ENCODE measurements around the gene KRTAP10-2. TPM values are rescaled to one million over a fixed set of nuclear protein-coding genes. Genes with fewer than 3 reads are reported as not detected.
A peak's percentile ranks its signal among the peaks of the same experiment; 100 is the strongest.
"Not testable (repeated sequence)": the region's sequence is repeated elsewhere in the genome, so short reads cannot be mapped to it uniquely, and the experiment has no call there.

KRTAP10-2 gene
- total RNA-seq, 1 donor from 2014 or later, result not detected

- Mint-ChIP-seq H3K36me3 (ENCODE audit: unreplicated experiment) (no peaks in the 10 kb centered on the region), H3K4me3 (ENCODE audit: unreplicated experiment) (no peak overlapping the region), H3K9me3 (ENCODE audit: unreplicated experiment) (peaks cover 22% of the 10 kb centered on the region), H3K4me1 (ENCODE audit: unreplicated experiment) (no peaks in the 10 kb centered on the region), H3K27me3 (ENCODE audit: unreplicated experiment) (no peaks in the 10 kb centered on the region), H3K27ac (ENCODE audit: unreplicated experiment) (no peak overlapping the region)
- no peak for TF ChIP-seq CTCF (IDR thresholded peaks at IDR 0.05)
- no peak for DNase-seq (ENCODE audit: extremely low spot score, unreplicated experiment)
Observed at GRCh38 chr21:44576025-44576420, 24.7 kb upstream of the KRTAP10-2 start.

DNA sequence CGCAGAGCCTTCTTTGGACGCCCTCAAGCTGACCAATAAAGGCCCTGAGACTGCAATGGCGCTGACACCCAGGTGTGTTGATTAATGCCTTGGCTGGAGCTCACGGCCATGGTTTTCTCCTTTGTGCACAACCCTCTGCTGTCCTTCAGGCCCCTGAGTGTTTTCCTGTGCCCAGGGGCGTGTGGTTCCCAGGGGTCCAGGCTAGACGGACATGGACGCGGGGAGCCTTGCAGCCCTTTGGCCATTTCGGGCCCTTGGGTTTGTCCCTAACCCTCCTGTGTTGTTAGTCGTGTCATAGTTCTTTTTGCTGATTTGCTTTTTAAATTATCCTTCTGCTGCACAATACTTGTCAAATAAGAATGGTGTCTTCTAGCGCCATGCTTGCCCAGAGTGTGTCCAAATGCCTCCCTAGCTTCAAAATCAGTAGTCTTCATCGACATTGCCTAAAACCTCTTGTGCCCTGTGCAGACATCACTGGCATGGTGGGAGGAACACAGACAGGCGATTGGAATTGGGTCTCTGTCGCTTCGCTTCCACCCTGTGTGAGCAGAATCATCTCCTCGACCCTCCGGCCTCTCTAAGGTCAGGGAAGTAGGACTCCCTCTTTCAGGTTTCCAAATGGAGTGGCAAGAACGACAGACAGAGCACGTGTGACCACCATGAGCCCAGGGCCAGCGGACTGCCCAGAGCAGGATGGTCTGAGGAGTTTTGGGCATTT, 24.2 kb upstream of the KRTAP10-2 start:
- Mint-ChIP-seq H3K4me1 (ENCODE audit: unreplicated experiment) (no peaks in the 10 kb centered on the region), H3K27me3 (ENCODE audit: unreplicated experiment) (no peaks in the 10 kb centered on the region), H3K9me3 (ENCODE audit: unreplicated experiment) (peaks cover 24% of the 10 kb centered on the region), H3K27ac (ENCODE audit: unreplicated experiment) (no peak overlapping the region), H3K36me3 (ENCODE audit: unreplicated experiment) (no peaks in the 10 kb centered on the region), H3K4me3 (ENCODE audit: unreplicated experiment) (no peak overlapping the region)
- no peak for TF ChIP-seq CTCF (IDR thresholded peaks at IDR 0.05)
- no peak for DNase-seq (ENCODE audit: extremely low spot score, unreplicated experiment)

DNA sequence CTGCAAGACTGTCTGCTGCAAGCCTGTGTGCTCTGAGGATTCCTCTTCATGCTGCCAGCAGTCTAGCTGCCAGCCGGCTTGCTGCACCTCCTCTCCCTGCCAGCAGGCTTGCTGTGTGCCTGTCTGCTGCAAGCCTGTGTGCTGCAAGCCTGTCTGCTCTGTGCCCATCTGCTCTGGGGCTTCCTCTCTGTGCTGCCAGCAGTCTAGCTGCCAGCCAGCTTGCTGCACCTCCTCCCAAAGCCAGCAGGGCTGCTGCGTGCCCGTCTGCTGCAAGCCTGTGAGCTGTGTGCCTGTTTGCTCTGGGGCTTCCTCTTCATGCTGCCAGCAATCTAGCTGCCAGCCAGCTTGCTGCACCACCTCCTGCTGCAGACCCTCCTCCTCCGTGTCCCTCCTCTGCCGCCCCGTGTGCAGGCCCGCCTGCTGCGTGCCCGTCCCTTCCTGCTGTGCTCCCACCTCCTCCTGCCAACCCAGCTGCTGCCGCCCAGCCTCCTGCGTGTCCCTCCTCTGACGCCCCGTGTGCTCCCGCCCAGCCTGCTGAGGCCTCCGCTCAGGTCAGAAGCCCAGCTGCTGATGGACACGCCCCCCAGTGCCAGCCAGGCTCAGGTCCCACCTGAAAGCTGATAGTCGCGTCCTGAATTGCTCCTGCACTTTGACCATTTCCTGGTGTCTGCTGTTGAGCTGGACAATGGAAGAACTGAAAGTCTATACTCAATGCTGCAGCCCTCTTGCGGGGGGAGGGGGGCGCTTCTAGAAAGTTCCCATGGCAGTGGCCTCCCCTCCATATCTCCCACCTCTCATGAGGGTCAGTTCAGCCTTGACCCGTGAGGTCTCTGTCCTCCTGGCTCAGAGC, 23.4 kb upstream of the KRTAP10-2 start:
- Mint-ChIP-seq H3K27ac (ENCODE audit: unreplicated experiment) (no peak overlapping the region), H3K4me1 (ENCODE audit: unreplicated experiment) (no peaks in the 10 kb centered on the region), H3K36me3 (ENCODE audit: unreplicated experiment) (no peaks in the 10 kb centered on the region), H3K9me3 (ENCODE audit: unreplicated experiment) (peaks cover 26% of the 10 kb centered on the region), H3K4me3 (ENCODE audit: unreplicated experiment) (no peak overlapping the region), H3K27me3 (ENCODE audit: unreplicated experiment) (no peaks in the 10 kb centered on the region)
- no peak for TF ChIP-seq CTCF (IDR thresholded peaks at IDR 0.05)
- no peak for DNase-seq (ENCODE audit: extremely low spot score, unreplicated experiment)

GRCh38 chr21:44573630-44574456, 22.5 kb upstream of the KRTAP10-2 start, which contains the start of gene KRTAP10-4:
TSS of gene KRTAP10-4 (plus strand) at chr21:44573729. CDS start at chr21:44573759, 30 bp downstream.
- not testable (repeated sequence) for H3K4me1 Mint-ChIP-seq (ENCODE audit: unreplicated experiment); DNase-seq (ENCODE audit: extremely low spot score, unreplicated experiment); H3K27me3 Mint-ChIP-seq (ENCODE audit: unreplicated experiment); H3K4me3 Mint-ChIP-seq (ENCODE audit: unreplicated experiment); H3K36me3 Mint-ChIP-seq (ENCODE audit: unreplicated experiment); H3K27ac Mint-ChIP-seq (ENCODE audit: unreplicated experiment)
- H3K9me3 Mint-ChIP-seq (ENCODE audit: unreplicated experiment), result peaks cover 26% of the 10 kb centered on the region

- H3K4me1 Mint-ChIP-seq (ENCODE audit: unreplicated experiment), result no peaks in the 10 kb centered on the region
- H3K27ac Mint-ChIP-seq (ENCODE audit: unreplicated experiment), result no peak overlapping the region
- H3K27me3 Mint-ChIP-seq (ENCODE audit: unreplicated experiment), result no peaks in the 10 kb centered on the region
- no peak overlapping the region for H3K4me3 Mint-ChIP-seq (ENCODE audit: unreplicated experiment)
- peaks cover 23% of the 10 kb centered on the region for H3K9me3 Mint-ChIP-seq (ENCODE audit: unreplicated experiment)
- H3K36me3 Mint-ChIP-seq (ENCODE audit: unreplicated experiment), result no peaks in the 10 kb centered on the region
- TF ChIP-seq CTCF (IDR thresholded peaks at IDR 0.05), result no peak
- DNase-seq (ENCODE audit: extremely low spot score, unreplicated experiment), result peak; percentile 44
Observed at GRCh38 chr21:44572959-44573583, 21.8 kb upstream of the KRTAP10-2 start.
